ENCODE measurements around the gene CGB8.
"Not testable (repeated sequence)": the region's sequence is repeated elsewhere in the genome, so short reads cannot be mapped to it uniquely, and the experiment has no call there.

CGB8 gene

DNA sequence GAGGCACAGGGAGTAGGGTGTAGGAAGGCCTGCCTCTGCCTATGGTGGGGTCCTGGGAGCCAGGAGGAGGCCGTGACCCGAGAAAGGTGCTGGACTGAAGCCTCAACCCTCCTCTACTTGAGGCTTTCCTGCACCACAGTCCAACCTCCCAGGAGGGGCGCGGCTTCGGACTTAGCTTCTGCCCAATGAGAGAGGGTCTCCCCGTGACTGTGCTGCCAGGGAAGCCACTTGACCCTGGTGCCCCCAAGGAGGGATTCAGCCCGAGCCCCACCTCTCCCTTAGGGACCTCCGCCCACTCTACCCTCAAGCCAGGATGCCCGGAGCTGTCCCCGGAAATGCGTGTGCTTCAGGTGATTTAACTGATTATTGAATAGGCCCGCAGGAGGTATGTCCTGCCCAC, at the start of gene CGB8:
CGB8 (minus strand) TSS at position 101 of the 400 bp plus-strand sequence. CDS start 372 bp downstream, outside the sequence.
- H3K4me3 ChIP-seq, H3K4me2 ChIP-seq, H3K9me3 ChIP-seq, H3K27me3 ChIP-seq, H4K20me1 ChIP-seq, H3K27ac ChIP-seq, H3K4me1 ChIP-seq, H3K9ac ChIP-seq, H3K36me3 ChIP-seq: not testable (repeated sequence)

DNA sequence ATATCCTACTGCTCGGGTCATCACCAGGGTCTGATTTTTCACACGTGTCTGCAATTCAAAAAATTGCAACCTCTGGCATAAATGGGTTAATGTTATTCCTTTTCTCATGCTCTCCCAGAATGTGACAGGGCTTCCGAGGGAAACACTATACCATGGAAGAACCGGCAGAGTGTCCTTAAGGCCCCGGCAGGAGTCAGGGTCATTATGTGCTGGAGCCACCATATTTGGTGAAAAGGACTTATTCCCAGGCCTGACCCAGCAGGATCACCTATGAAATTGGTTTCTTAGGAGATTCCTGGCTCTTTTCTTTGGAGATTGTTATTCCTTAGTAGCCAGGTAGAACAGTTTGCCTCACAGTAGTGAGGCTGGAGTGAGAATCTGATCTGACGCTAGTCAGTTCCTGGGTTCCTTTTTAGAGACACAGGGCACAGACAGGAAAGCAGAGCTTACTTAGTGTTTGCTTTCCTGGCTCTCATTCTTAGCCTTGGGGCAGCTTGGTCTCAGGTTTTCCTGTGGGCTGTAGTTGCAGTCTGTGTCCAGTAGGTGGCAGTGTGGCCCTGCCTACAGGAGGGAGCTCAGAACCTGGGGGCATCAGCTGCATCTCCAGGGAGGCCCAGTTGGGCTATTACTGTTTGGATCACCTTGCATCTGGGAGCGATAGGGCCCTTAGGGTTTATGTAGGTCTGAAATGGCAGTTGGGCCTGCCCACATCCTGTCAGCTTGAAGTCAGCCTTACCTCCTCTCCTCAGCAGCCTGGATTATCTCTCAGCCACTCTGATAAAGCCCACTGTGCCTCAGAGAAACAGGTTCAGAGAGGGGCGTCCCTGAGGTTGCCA, 48.8 kb upstream of the CGB8 start:
- Histone ChIP-seq H3K4me2 (peak overlapping the region; percentile 68), H3K9me3 (no peaks in the 10 kb centered on the region), H3K27me3 (no peaks in the 10 kb centered on the region), H3K9ac (peak overlapping the region; percentile 52), H3K4me1 (peaks cover 60% of the 10 kb centered on the region), H3K4me3 (0 out of 2 replicates have a peak overlapping the region, but pooled peaks have one; percentile 2), H3K36me3 (peaks cover 90% of the 10 kb centered on the region), H3K27ac (peak overlapping the region; percentile 76), H4K20me1 (peaks cover 80% of the 10 kb centered on the region)
- TF ChIP-seq Cebpa-rat (IDR thresholded peaks at IDR 0.05) = no peak

DNA sequence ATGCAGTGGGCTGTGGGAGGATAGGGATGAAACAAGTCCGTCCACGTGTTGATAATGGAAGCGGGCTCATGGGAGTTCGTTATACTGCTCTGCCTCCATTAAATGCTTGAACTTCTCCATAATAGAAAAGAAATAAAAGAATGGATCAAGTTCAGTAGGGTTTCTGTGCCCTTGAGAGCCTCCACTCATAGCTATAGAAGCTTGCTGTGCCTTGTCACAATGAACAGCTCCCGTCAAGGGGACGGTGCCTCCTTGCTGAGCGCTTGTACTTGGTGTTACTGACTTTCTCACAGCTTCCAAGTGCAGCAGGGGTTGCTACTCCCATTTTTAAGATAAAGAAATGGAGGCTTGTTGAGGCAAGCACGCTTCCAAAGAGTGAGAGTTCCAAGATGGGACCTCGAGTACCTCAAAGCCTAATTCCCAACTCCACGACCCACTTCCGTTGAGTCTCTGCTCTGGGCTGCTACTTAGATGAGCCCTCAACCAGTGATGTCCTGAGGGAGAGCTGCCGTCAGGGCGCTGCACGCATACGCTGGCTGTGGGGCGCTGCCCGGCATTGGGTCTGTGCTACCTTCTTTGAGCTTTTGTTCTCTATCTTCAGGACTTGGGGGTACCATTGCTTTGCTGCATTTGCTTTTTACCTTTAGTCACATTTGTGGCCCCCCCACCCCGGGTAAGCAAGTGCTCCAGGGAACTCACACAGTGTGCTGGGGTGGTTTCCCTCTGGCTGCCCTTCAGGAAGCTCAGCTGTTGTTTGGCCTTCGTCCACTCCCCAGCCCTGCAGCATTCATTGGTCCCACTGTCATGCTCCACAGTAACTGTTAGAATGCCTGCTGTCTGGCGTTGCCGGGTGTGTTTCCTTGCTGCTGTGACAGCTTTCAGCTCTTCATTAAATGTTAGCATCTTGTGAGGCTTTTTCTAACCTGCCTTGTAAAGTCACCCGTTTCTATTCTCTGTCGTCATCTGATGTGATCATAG, 45.9 kb upstream of the CGB8 start:
- peaks cover 95% of the 10 kb centered on the region for H4K20me1 ChIP-seq
- H3K4me1 ChIP-seq = peaks cover 33% of the 10 kb centered on the region
- H3K27me3 ChIP-seq = no peaks in the 10 kb centered on the region
- H3K9ac ChIP-seq = peak overlapping the region; percentile 56
- peaks cover 98% of the 10 kb centered on the region for H3K36me3 ChIP-seq
- TF ChIP-seq Cebpa-rat (IDR thresholded peaks at IDR 0.05) = no peak
- no peak overlapping the region for H3K4me2 ChIP-seq
- H3K27ac ChIP-seq = peak overlapping the region; percentile 13; the same call in 1 of the 2 replicates
- H3K4me3 ChIP-seq = no peak overlapping the region
- H3K9me3 ChIP-seq = no peaks in the 10 kb centered on the region

- Histone ChIP-seq H4K20me1 (peaks cover 100% of the 10 kb centered on the region), H3K36me3 (peaks cover 100% of the 10 kb centered on the region)
Observed at GRCh38 chr19:49092686-49093085, 43.8 kb upstream of the CGB8 start.

DNA sequence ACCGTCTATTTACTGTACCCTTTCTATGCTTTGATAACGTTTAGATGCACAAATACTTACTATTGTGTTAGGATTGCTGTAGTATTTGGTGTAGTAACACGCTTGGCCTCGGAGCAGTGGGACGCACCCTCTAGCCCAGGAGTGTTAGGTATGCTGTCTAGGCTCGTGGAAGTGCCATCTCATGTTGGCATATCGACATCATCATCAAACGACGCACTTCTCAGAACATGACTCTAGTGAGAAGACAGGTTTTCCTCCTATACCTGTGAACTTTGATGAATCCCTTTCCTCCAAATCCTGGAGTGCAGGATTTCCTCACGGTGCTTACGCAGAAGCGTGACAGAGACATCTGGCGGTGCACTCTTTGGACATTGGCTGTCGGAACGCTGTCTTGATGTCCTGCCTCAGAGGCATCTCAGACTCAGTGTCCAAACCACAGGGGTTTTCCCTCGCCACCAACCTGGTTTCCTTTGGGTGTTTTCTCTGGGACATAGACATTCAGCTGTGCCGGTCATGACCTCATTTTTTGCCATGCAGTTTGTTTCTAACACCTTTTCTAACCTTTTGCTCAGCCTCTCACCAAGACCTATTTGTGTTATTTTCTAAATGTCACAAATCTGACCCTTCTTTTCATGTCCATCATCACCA, 42.6 kb upstream of the CGB8 start:
- no peak overlapping the region for H3K9ac ChIP-seq
- H3K27me3 ChIP-seq = no peaks in the 10 kb centered on the region
- H3K27ac ChIP-seq = no peak overlapping the region
- no peaks in the 10 kb centered on the region for H3K9me3 ChIP-seq
- H3K4me3 ChIP-seq = no peak overlapping the region
- no peak overlapping the region for H3K4me2 ChIP-seq
- H4K20me1 ChIP-seq = peaks cover 100% of the 10 kb centered on the region
- peaks cover 100% of the 10 kb centered on the region for H3K36me3 ChIP-seq
- no peak for TF ChIP-seq Cebpa-rat (IDR thresholded peaks at IDR 0.05)
- peaks cover 33% of the 10 kb centered on the region for H3K4me1 ChIP-seq

More at GRCh38 chr19:49092686-49093085, 43.8 kb upstream of the CGB8 start:
- Histone ChIP-seq H3K4me2 (no peak overlapping the region), H3K9ac (no peak overlapping the region), H3K27ac (no peak overlapping the region), H3K4me1 (peaks cover 28% of the 10 kb centered on the region), H3K4me3 (no peak overlapping the region), H3K9me3 (no peaks in the 10 kb centered on the region), H3K27me3 (no peaks in the 10 kb centered on the region)
- no peak for TF ChIP-seq Cebpa-rat (IDR thresholded peaks at IDR 0.05)

GRCh38 chr19:49086296-49086695, 37.4 kb upstream of the CGB8 start:
- H3K4me1 ChIP-seq = peaks cover 36% of the 10 kb centered on the region
- peak overlapping the region; percentile 100 for H3K4me2 ChIP-seq
- H3K9ac ChIP-seq = peak overlapping the region; percentile 98
- no peak for TF ChIP-seq Cebpa-rat (IDR thresholded peaks at IDR 0.05)
- H3K27ac ChIP-seq = peak overlapping the region; percentile 97
- H4K20me1 ChIP-seq = peaks cover 59% of the 10 kb centered on the region
- peak overlapping the region; percentile 97 for H3K4me3 ChIP-seq
- H3K27me3 ChIP-seq = no peaks in the 10 kb centered on the region
- no peaks in the 10 kb centered on the region for H3K9me3 ChIP-seq
- peaks cover 52% of the 10 kb centered on the region for H3K36me3 ChIP-seq

DNA sequence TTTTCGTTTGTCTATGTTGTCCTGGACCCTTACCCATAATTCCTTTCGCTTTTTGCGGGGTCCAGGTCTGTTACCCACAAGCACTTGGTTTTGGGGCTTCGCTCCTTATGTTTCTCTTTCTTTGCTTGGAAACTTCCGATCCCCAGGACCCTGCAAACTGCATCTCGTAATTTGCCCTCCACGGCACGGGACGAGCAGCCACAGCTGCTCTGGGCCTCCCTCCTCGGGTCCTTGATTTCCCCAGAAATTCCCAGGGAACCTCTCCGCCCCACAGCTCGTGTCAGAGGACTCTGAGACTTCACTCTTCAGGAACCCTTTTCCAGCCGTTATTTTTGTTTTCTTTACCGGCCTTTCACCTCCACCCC, 36.9 kb upstream of the CGB8 start:
- no peaks in the 10 kb centered on the region for H3K27me3 ChIP-seq
- peak overlapping the region; percentile 97 for H3K27ac ChIP-seq
- H3K4me1 ChIP-seq = peaks cover 36% of the 10 kb centered on the region
- H3K36me3 ChIP-seq = peaks cover 47% of the 10 kb centered on the region
- H3K9ac ChIP-seq = peak overlapping the region; percentile 98
- peak overlapping the region; percentile 97 for H3K4me3 ChIP-seq
- no peaks in the 10 kb centered on the region for H3K9me3 ChIP-seq
- no peak for TF ChIP-seq Cebpa-rat (IDR thresholded peaks at IDR 0.05)
- H3K4me2 ChIP-seq = peak overlapping the region; percentile 100
- H4K20me1 ChIP-seq = peaks cover 55% of the 10 kb centered on the region

DNA sequence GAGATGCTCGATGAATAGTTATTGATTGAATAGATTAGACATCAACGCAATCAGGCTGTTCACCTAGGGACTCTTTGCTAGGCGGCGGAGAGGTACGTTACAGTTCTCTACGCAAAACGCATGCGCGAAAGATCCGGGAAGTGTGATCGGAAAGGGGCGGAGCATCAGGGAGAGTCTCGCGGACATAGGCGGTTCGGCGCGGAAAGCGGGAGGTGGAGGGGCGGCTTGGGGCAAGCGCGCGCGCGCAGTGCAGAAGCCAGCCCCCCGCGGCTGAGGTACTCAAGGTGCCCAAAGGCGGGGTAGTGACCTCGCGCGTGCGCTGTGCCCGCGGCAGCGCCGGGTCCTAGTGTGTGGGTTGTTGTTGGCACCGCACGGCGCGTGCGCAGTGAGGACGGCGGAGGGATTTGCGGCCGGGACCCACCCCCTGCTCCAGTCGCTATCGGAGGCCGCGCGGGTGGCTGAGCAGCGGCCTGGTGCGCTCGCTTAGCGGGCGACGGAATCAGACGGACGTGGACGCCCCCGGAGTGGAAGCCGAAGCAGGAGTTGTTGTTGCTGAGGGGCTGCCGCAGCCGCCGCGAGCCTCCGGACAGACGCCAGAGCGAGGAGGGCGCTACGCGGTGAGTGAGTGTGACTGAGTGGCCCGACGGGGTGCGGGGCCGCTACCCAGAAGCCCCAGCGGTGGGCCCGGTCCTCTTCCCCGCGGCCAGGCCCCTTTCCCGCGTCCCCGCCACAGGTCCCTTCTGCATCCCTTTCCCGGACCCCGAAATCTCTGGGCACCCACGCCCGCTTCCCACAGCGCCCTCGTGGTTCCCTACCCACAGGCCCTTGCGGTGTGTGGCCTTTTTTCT, 36.3 kb upstream of the CGB8 start, which contains the start of gene SNRNP70:
SNRNP70 (plus strand) TSS at position 432 of the 848 bp plus-strand sequence. CDS start 964 bp downstream, outside the sequence.
- H3K27me3 ChIP-seq = no peaks in the 10 kb centered on the region
- peak within 1 kb of the TSS; percentile 97 for H3K27ac ChIP-seq
- no peak for TF ChIP-seq Cebpa-rat (IDR thresholded peaks at IDR 0.05)
- H3K9ac ChIP-seq = peak within 1 kb of the TSS; percentile 98
- H3K9me3 ChIP-seq = no peaks in the 10 kb centered on the region
- peaks cover 41% of the 10 kb centered on the region for H3K36me3 ChIP-seq
- peak within 1 kb of the TSS; percentile 100 for H3K4me2 ChIP-seq
- peaks cover 49% of the 10 kb centered on the region for H4K20me1 ChIP-seq
- H3K4me3 ChIP-seq = peak within 1 kb of the TSS; percentile 97
- H3K4me1 ChIP-seq = peaks cover 36% of the 10 kb centered on the region
